Muscle layer of duodenum (tissue), 2 donors: ENCODE measurements around the gene CHRND.
A peak's percentile ranks its signal among the peaks of the same experiment; 100 is the strongest.

Source experiments
- H3K27ac ChIP-seq: one replicate; pipeline ENCODE4 v1.7.0; 2013; ENCODE audit warnings: mild to moderate bottlenecking, low read length
- H3K27me3 ChIP-seq: one replicate; pipeline ENCODE4 v1.7.0; 2013; ENCODE audit warnings: low read depth, mild to moderate bottlenecking, control low read depth, low read length
- H3K36me3 ChIP-seq, 2 donors: one replicate each; pipeline ENCODE4 v1.7.0; 2013; ENCODE audit warnings: low read length in 2 of 2, control low read depth in 1 of 2, mild to moderate bottlenecking in 1 of 2; ENCODE audit not compliant: insufficient read depth in 2 of 2, control insufficient read depth in 1 of 2
- H3K4me1 ChIP-seq, 2 donors: one replicate each; pipeline ENCODE4 v1.7.0; 2013; ENCODE audit warnings: low read length in 2 of 2, mild to moderate bottlenecking in 2 of 2, control low read depth in 1 of 2, moderate library complexity in 1 of 2; ENCODE audit not compliant: insufficient read depth in 2 of 2, control insufficient read depth in 1 of 2
- H3K4me3 ChIP-seq, 2 donors: one replicate each; pipeline ENCODE4 v1.7.0; 2013; ENCODE audit warnings: low read length in 2 of 2, low read depth in 1 of 2, mild to moderate bottlenecking in 1 of 2
- H3K9me3 ChIP-seq, 2 donors: one replicate each; pipeline ENCODE4 v1.7.0; 2013; ENCODE audit warnings: low read length in 2 of 2, control low read depth in 1 of 2, mild to moderate bottlenecking in 1 of 2; ENCODE audit not compliant: control insufficient read depth in 1 of 2
- donor health status: healthy.

The CHRND gene

GRCh38 chr2:232483923-232484627, 41.9 kb upstream of the CHRND start:
- H3K4me1 ChIP-seq = peaks cover 0 to 19% of the 10 kb centered on the region in 2 donors
- no peaks in the 10 kb centered on the region for H3K36me3 ChIP-seq
- H3K27me3 ChIP-seq = peaks cover 15% of the 10 kb centered on the region
- H3K27ac ChIP-seq = no peak overlapping the region
- H3K4me3 ChIP-seq = no peak overlapping the region
- no peaks in the 10 kb centered on the region for H3K9me3 ChIP-seq

- H3K27me3 ChIP-seq = peaks cover 15% of the 10 kb centered on the region
- no peaks in the 10 kb centered on the region for H3K9me3 ChIP-seq
- no peak overlapping the region for H3K27ac ChIP-seq
- no peak overlapping the region for H3K4me3 ChIP-seq
- H3K4me1 ChIP-seq = peaks cover 0 to 19% of the 10 kb centered on the region in 2 donors
- no peaks in the 10 kb centered on the region for H3K36me3 ChIP-seq
These were observed 41.2 kb upstream of the CHRND start for GRCh38 chr2:232484628-232485347.

- Histone ChIP-seq H3K27ac (no peak overlapping the region), H3K36me3 (no peaks in the 10 kb centered on the region), H3K27me3 (peaks cover 15% of the 10 kb centered on the region), H3K4me3 (no peak overlapping the region), H3K4me1 (peaks cover 0 to 19% of the 10 kb centered on the region in 2 donors), H3K9me3 (no peaks in the 10 kb centered on the region)
These were observed 40.6 kb upstream of the CHRND start for GRCh38 chr2:232485348-232485756.

GRCh38 chr2:232485757-232486557, 40.0 kb upstream of the CHRND start:
- Histone ChIP-seq H3K9me3 (no peaks in the 10 kb centered on the region), H3K4me3 (no peak overlapping the region), H3K4me1 (peaks cover 0 to 19% of the 10 kb centered on the region in 2 donors), H3K36me3 (no peaks in the 10 kb centered on the region), H3K27me3 (peaks cover 15% of the 10 kb centered on the region), H3K27ac (no peak overlapping the region)

- Histone ChIP-seq H3K4me3 (peak overlapping the region in 1 of 2 donors; percentile 12), H3K36me3 (no peaks in the 10 kb centered on the region), H3K27me3 (peaks cover 15% of the 10 kb centered on the region), H3K9me3 (no peaks in the 10 kb centered on the region), H3K4me1 (peaks cover 0 to 19% of the 10 kb centered on the region in 2 donors), H3K27ac (no peak overlapping the region)
These were observed 39.2 kb upstream of the CHRND start for GRCh38 chr2:232486558-232487384.

GRCh38 chr2:232487385-232488096, 38.4 kb upstream of the CHRND start, which contains the start of gene ECEL1:
TSS of gene ECEL1 (minus strand) at chr2:232487834. CDS start at chr2:232486653, 1,181 bp downstream.
- Histone ChIP-seq H3K27ac (no peak within 1 kb of the TSS), H3K36me3 (no peaks in the 10 kb centered on the region), H3K27me3 (peaks cover 15% of the 10 kb centered on the region), H3K4me3 (peak within 1 kb of the TSS in 1 of 2 donors; percentile 12), H3K4me1 (peaks cover 0 to 19% of the 10 kb centered on the region in 2 donors), H3K9me3 (no peaks in the 10 kb centered on the region)

GRCh38 chr2:232488097-232488711, 37.8 kb upstream of the CHRND start:
- Histone ChIP-seq H3K27me3 (peaks cover 15% of the 10 kb centered on the region), H3K9me3 (no peaks in the 10 kb centered on the region), H3K4me1 (peaks cover 0 to 19% of the 10 kb centered on the region in 2 donors), H3K27ac (no peak overlapping the region), H3K4me3 (no peak overlapping the region), H3K36me3 (no peaks in the 10 kb centered on the region)

- Histone ChIP-seq H3K9me3 (no peaks in the 10 kb centered on the region), H3K4me3 (no peak overlapping the region), H3K27me3 (peaks cover 15% of the 10 kb centered on the region), H3K27ac (no peak overlapping the region), H3K36me3 (no peaks in the 10 kb centered on the region), H3K4me1 (peaks cover 0 to 19% of the 10 kb centered on the region in 2 donors)
These were observed 37.1 kb upstream of the CHRND start for GRCh38 chr2:232488721-232489300.

- no peaks in the 10 kb centered on the region for H3K36me3 ChIP-seq
- H3K9me3 ChIP-seq = no peaks in the 10 kb centered on the region
- H3K4me3 ChIP-seq = no peak overlapping the region
- peaks cover 13% of the 10 kb centered on the region for H3K27me3 ChIP-seq
- H3K4me1 ChIP-seq = peaks cover 0 to 19% of the 10 kb centered on the region in 2 donors
- H3K27ac ChIP-seq = no peak overlapping the region
These were observed 36.3 kb upstream of the CHRND start for GRCh38 chr2:232489516-232490220.
